Neural crest cell (in vitro differentiated cells): ENCODE results near the gene BAG3. TPM values are rescaled to one million over a fixed set of nuclear protein-coding genes. Genes with fewer than 3 reads are reported as not detected.
A peak's percentile ranks its signal among the peaks of the same experiment; 100 is the strongest.

ENCODE experiments used
- DNase-seq: peaks from one replicate; pipeline ENCODE4 v3.0.0; 2021; ENCODE audit warnings: low read depth, mixed read lengths, low spot score
- H3K27ac Mint-ChIP-seq: one replicate; pipeline ENCODE4 v1.8.0; 2021; ENCODE audit warnings: mild to moderate bottlenecking, mixed read lengths; ENCODE audit not compliant: unreplicated experiment
- H3K27me3 Mint-ChIP-seq: 2 replicates; pipeline ENCODE4 v1.8.0; 2021; ENCODE audit warnings: low read depth, mild to moderate bottlenecking, mixed read lengths
- H3K36me3 Mint-ChIP-seq: 2 replicates; pipeline ENCODE4 v1.8.0; 2021; ENCODE audit warnings: low read depth, mild to moderate bottlenecking, mixed read lengths
- H3K4me1 Mint-ChIP-seq: 2 replicates; pipeline ENCODE4 v1.8.0; 2021; ENCODE audit warnings: mixed read lengths
- H3K4me3 Mint-ChIP-seq: one replicate; pipeline ENCODE4 v1.8.0; 2021; ENCODE audit warnings: mild to moderate bottlenecking, mixed read lengths
- H3K9me3 Mint-ChIP-seq: 2 replicates; pipeline ENCODE4 v1.8.0; 2021; ENCODE audit warnings: mixed read lengths
- CTCF ChIP-seq: fragments of 200-600 bp; sonication (generic); conservative IDR thresholded peaks from 2 replicates; pipeline ENCODE4 v1.5.0; 2021; ENCODE audit warnings: antibody characterized with exemption, mild to moderate bottlenecking
- total RNA-seq: library from RNA; stranded (reverse); gene quantifications from 2 replicates; pipeline ENCODE4 v1.2.1, GENCODE V29; 2021

Gene BAG3
- total RNA-seq, 1 donor from 2014 or later, result 22.3 TPM

DNA sequence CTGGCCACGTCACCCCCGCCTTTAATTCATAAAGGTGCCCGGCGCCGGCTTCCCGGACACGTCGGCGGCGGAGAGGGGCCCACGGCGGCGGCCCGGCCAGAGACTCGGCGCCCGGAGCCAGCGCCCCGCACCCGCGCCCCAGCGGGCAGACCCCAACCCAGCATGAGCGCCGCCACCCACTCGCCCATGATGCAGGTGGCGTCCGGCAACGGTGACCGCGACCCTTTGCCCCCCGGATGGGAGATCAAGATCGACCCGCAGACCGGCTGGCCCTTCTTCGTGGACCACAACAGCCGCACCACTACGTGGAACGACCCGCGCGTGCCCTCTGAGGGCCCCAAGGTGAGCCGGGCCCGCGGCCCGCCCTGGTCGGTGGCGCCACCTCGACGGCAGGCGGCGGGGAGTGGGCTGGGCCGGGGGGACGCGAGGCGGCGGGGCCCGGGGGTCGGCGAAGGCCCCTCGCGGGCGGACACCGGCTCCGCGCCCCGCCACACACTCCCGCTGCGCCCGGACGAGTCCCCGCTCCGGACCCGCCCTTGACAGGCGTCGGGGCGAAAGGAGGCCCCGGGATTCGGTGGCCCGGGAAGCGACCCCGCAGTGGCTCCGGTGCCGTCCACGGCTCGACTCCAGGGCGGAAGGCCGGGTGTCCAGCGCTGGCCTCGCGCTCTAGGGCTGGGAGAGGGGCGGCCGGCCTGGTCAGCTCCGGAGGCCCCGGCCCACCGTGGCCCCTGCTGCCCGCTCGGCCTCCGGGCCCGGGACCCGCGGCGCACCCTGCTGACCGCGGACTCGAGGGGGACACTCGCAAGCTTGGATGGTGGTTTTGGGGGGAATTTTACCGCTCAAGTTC, 557 bp downstream of the BAG3 start:
- H3K36me3 Mint-ChIP-seq, result no peaks in the 10 kb centered on the region
- H3K4me3 Mint-ChIP-seq, result peak overlapping the region; percentile 94
- H3K4me1 Mint-ChIP-seq, result peaks cover 50% of the 10 kb centered on the region
- no peak for TF ChIP-seq CTCF
- peak; percentile 32 for DNase-seq
- H3K27ac Mint-ChIP-seq, result peak overlapping the region; percentile 70
- H3K27me3 Mint-ChIP-seq, result no peaks in the 10 kb centered on the region
- no peaks in the 10 kb centered on the region for H3K9me3 Mint-ChIP-seq

DNA sequence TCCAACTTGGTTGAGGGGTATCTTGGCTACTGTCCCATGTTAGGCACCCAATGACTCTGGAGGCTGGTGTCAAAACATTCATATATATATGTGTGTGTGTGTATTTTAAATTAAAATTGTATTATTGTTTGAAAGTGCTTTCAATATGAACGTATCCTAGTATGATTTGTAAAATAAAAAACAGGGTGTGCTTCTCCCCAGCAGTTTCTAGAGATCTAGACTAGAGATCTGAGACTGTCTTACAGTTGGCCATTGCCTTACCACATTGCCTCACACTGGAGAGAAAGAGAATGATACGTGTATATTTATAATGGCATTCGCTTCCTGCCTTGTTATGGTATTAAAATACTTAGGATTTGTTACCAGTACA, 1.2 kb downstream of the BAG3 start:
- peak overlapping the region; percentile 94 for H3K4me3 Mint-ChIP-seq
- no peaks in the 10 kb centered on the region for H3K36me3 Mint-ChIP-seq
- H3K27me3 Mint-ChIP-seq, result no peaks in the 10 kb centered on the region
- H3K4me1 Mint-ChIP-seq, result peaks cover 56% of the 10 kb centered on the region
- H3K27ac Mint-ChIP-seq, result peak overlapping the region; percentile 28
- H3K9me3 Mint-ChIP-seq, result no peaks in the 10 kb centered on the region
- TF ChIP-seq CTCF, result peak; percentile 51
- no peak for DNase-seq

GRCh38 chr10:119653209-119653608, 2.0 kb downstream of the BAG3 start:
- Mint-ChIP-seq H3K4me3 (peak overlapping the region; percentile 94), H3K27ac (peak overlapping the region; percentile 72), H3K9me3 (no peaks in the 10 kb centered on the region), H3K36me3 (no peaks in the 10 kb centered on the region), H3K27me3 (no peaks in the 10 kb centered on the region), H3K4me1 (peaks cover 65% of the 10 kb centered on the region)
- no peak for TF ChIP-seq CTCF
- DNase-seq, result no peak

GRCh38 chr10:119653916-119654315, 2.7 kb downstream of the BAG3 start:
- Mint-ChIP-seq H3K4me3 (peak overlapping the region; percentile 36), H3K36me3 (no peaks in the 10 kb centered on the region), H3K27ac (no peak overlapping the region), H3K27me3 (no peaks in the 10 kb centered on the region), H3K9me3 (no peaks in the 10 kb centered on the region), H3K4me1 (peaks cover 71% of the 10 kb centered on the region)
- DNase-seq, result no peak
- no peak for TF ChIP-seq CTCF

- TF ChIP-seq CTCF, result no peak
- Mint-ChIP-seq H3K36me3 (no peaks in the 10 kb centered on the region), H3K9me3 (no peaks in the 10 kb centered on the region), H3K4me1 (peaks cover 69% of the 10 kb centered on the region), H3K27ac (no peak overlapping the region), H3K4me3 (peak overlapping the region; percentile 38), H3K27me3 (no peaks in the 10 kb centered on the region)
- DNase-seq, result no peak
Measured at GRCh38 chr10:119654540-119654939, 3.4 kb downstream of the BAG3 start.
